Measurements from ENCODE around the gene DBN1.

The DBN1 gene

GRCh38 chr5:177509991-177510566 lies 36.6 kb upstream of the DBN1 start:
- no peak for TF ChIP-seq CTCF (IDR thresholded peaks at IDR 0.05; ENCODE audit: control insufficient read depth, extremely low read depth, insufficient read depth)
- DNase-seq (ENCODE audit: low read depth), result no peak
- no peak overlapping the region for H3K4me3 ChIP-seq (ENCODE audit: low read depth, low read length)

GRCh38 chr5:177509381-177509951 lies 36.0 kb upstream of the DBN1 start, which contains the start of gene DOK3:
TSS of gene DOK3 (minus strand) at chr5:177509826. CDS start at chr5:177509540, 286 bp downstream.
- H3K4me3 ChIP-seq (ENCODE audit: low read depth, low read length), result no peak within 1 kb of the TSS
- no peak for DNase-seq (ENCODE audit: low read depth)
- TF ChIP-seq CTCF (IDR thresholded peaks at IDR 0.05; ENCODE audit: control insufficient read depth, extremely low read depth, insufficient read depth), result no peak

- H3K4me3 ChIP-seq (ENCODE audit: low read depth, low read length), result no peak overlapping the region
- no peak for TF ChIP-seq CTCF (IDR thresholded peaks at IDR 0.05; ENCODE audit: control insufficient read depth, extremely low read depth, insufficient read depth)
- no peak for DNase-seq (ENCODE audit: low read depth)
Measured at GRCh38 chr5:177508837-177509236, 35.4 kb upstream of the DBN1 start.

GRCh38 chr5:177508221-177508611 lies 34.8 kb upstream of the DBN1 start:
- TF ChIP-seq CTCF (IDR thresholded peaks at IDR 0.05; ENCODE audit: control insufficient read depth, extremely low read depth, insufficient read depth), result no peak
- no peak overlapping the region for H3K4me3 ChIP-seq (ENCODE audit: low read depth, low read length)
- no peak for DNase-seq (ENCODE audit: low read depth)

GRCh38 chr5:177507596-177508220 lies 34.3 kb upstream of the DBN1 start:
- TF ChIP-seq CTCF (IDR thresholded peaks at IDR 0.05; ENCODE audit: control insufficient read depth, extremely low read depth, insufficient read depth), result no peak
- no peak for DNase-seq (ENCODE audit: low read depth)
- no peak overlapping the region for H3K4me3 ChIP-seq (ENCODE audit: low read depth, low read length)

- no peak overlapping the region for H3K4me3 ChIP-seq (ENCODE audit: low read depth, low read length)
- DNase-seq (ENCODE audit: low read depth), result no peak
- no peak for TF ChIP-seq CTCF (IDR thresholded peaks at IDR 0.05; ENCODE audit: control insufficient read depth, extremely low read depth, insufficient read depth)
Measured at GRCh38 chr5:177507165-177507564, 33.7 kb upstream of the DBN1 start.
